IMR-90 (cell line): ENCODE results near the gene COQ6. TPM values are rescaled to one million over a fixed set of nuclear protein-coding genes. Genes with fewer than 3 reads are reported as not detected.

Experiments used
- ATAC-seq: fragments of 200-7000 bp; cut with Tn5 transposase; 2 replicates; pipeline ENCODE4 v1.9.1; 2020; ENCODE audit warnings: low read depth, mild to moderate bottlenecking, moderate library complexity
- BruUV-seq: library from RNA; stranded (reverse); fragments of 400-500 nt; replicated peaks from 2 replicates; lab custom pipeline; 2021; lab: Mats Ljungman, UMichigan
- CTCF ChIA-PET: fragments of 300-600 bp; formaldehyde crosslinking; extraction: SDS; loops from one replicate; lab custom pipeline; 2021; ENCODE audit warnings: antibody characterized with exemption; lab: Yijun Ruan, JAX
- POLR2A ChIA-PET: fragments of 300-600 bp; sonication (Branson Sonifier 250); formaldehyde crosslinking; loops from one replicate; lab custom pipeline; 2022; ENCODE audit warnings: antibody characterized with exemption; ENCODE audit not compliant: unreplicated experiment; lab: Charles Lee
- DNase-seq: peaks from one replicate; pipeline ENCODE4 v3.0.0; 2013
- H2AFZ ChIP-seq: replicated peaks from 2 replicates; pipeline ENCODE3; 2013; ENCODE audit warnings: low read length, mild to moderate bottlenecking; ENCODE audit not compliant: poor library complexity
- H2AK5ac ChIP-seq: 2 replicates; pipeline ENCODE4 v1.6.1; 2013; ENCODE audit warnings: low read depth, low read length, inconsistent platforms
- H2AK9ac ChIP-seq: replicated peaks from 2 replicates; pipeline ENCODE3; 2013; ENCODE audit warnings: mild to moderate bottlenecking, low read depth, low read length, moderate library complexity; ENCODE audit not compliant: poor library complexity
- H2BK120ac ChIP-seq: 2 replicates; pipeline ENCODE4 v1.6.1; 2013; ENCODE audit warnings: low read depth, low read length, inconsistent platforms
- H2BK15ac ChIP-seq: 3 replicates; pipeline ENCODE4 v1.6.1; 2013; ENCODE audit warnings: low read depth, low read length, inconsistent platforms
- H2BK20ac ChIP-seq: 2 replicates; pipeline ENCODE4 v1.6.1; 2013; ENCODE audit warnings: low read depth, mild to moderate bottlenecking, inconsistent platforms, low read length, moderate library complexity
- H2BK5ac ChIP-seq: 2 replicates; pipeline ENCODE4 v1.6.1; 2013; ENCODE audit warnings: mild to moderate bottlenecking, low read depth, low read length, inconsistent platforms; ENCODE audit not compliant: poor library complexity, severe bottlenecking
- H3K14ac ChIP-seq: replicated peaks from 2 replicates; pipeline ENCODE4 v1.6.1; 2013; ENCODE audit warnings: low read depth, low read length, inconsistent platforms
- H3K18ac ChIP-seq: 2 replicates; pipeline ENCODE4 v1.6.1; 2013; ENCODE audit warnings: low read depth, low read length, control low read depth
- H3K23ac ChIP-seq: 2 replicates; pipeline ENCODE4 v1.6.1; 2013; ENCODE audit warnings: low read depth, low read length, inconsistent platforms
- H3K27ac ChIP-seq: 2 replicates; pipeline ENCODE4 v1.5.1; 2013; ENCODE audit warnings: mild to moderate bottlenecking, control low read depth, low read length; ENCODE audit not compliant: insufficient read depth
- H3K27me3 ChIP-seq: 2 replicates; pipeline ENCODE4 v1.6.1; 2013; ENCODE audit warnings: low read length; ENCODE audit not compliant: control insufficient read depth, insufficient read depth
- H3K36me3 ChIP-seq: 2 replicates; pipeline ENCODE4 v1.6.1; 2013; ENCODE audit warnings: low read length, mixed read lengths; ENCODE audit not compliant: control insufficient read depth, insufficient read depth
- H3K4ac ChIP-seq: 2 replicates; pipeline ENCODE4 v1.6.1; 2013; ENCODE audit warnings: low read depth, low read length, inconsistent platforms
- H3K4me1 ChIP-seq: 2 replicates; pipeline ENCODE4 v1.6.1; 2013; ENCODE audit warnings: low read length, mixed read lengths; ENCODE audit not compliant: control insufficient read depth, insufficient read depth
- H3K4me2 ChIP-seq: 2 replicates; pipeline ENCODE4 v1.6.1; 2013; ENCODE audit warnings: low read depth, mild to moderate bottlenecking, control low read depth, low read length, moderate library complexity
- H3K4me3 ChIP-seq: 2 replicates; pipeline ENCODE4 v1.5.1; 2013; ENCODE audit warnings: low read depth, mild to moderate bottlenecking, control low read depth, low read length, moderate library complexity; ENCODE audit not compliant: insufficient read depth
- H3K56ac ChIP-seq: 2 replicates; pipeline ENCODE4 v1.6.1; 2013; ENCODE audit warnings: low read length, inconsistent platforms; ENCODE audit not compliant: insufficient read depth; ENCODE audit errors: extremely low read depth
- H3K79me1 ChIP-seq, 2 experiments: 2 replicates each; pipeline ENCODE4 v1.6.1; 2013; ENCODE audit warnings: low read length in 2 of 2, inconsistent platforms in 1 of 2, low read depth in 1 of 2
- H3K9ac ChIP-seq: 2 replicates; pipeline ENCODE4 v1.6.1; 2013; ENCODE audit warnings: low read depth, low read length, control low read depth
- H3K9me1 ChIP-seq: 2 replicates; pipeline ENCODE4 v1.6.1; 2013; ENCODE audit warnings: low read length, inconsistent platforms; ENCODE audit not compliant: insufficient read depth
- H3K9me3 ChIP-seq: 2 replicates; pipeline ENCODE4 v1.6.1; 2013; ENCODE audit warnings: low read length; ENCODE audit not compliant: control insufficient read depth, insufficient read depth
- H4K20me1 ChIP-seq: 2 replicates; pipeline ENCODE4 v1.6.1; 2013; ENCODE audit warnings: low read length, inconsistent platforms; ENCODE audit not compliant: insufficient read depth
- H4K5ac ChIP-seq: 2 replicates; pipeline ENCODE4 v1.6.1; 2013; ENCODE audit warnings: mild to moderate bottlenecking, low read depth, low read length, control low read depth
- H4K8ac ChIP-seq, 2 experiments: 2 replicates each; pipeline ENCODE4 v1.6.1; 2013; ENCODE audit warnings: low read depth in 2 of 2, low read length in 2 of 2, control low read depth in 1 of 2, inconsistent platforms in 1 of 2
- H4K91ac ChIP-seq: 2 replicates; pipeline ENCODE4 v1.6.1; 2013; ENCODE audit warnings: low read depth, low read length, inconsistent platforms; ENCODE audit not compliant: insufficient read depth
- CHD1 ChIP-seq: IDR thresholded peaks from 2 replicates; pipeline ENCODE4 v1.6.1; 2012; ENCODE audit warnings: low read depth, low read length, improper control_type of control experiment
- FOS ChIP-seq: fragments of 150-350 bp; IDR thresholded peaks from 2 replicates; pipeline ENCODE4 v1.6.1; 2016; ENCODE audit warnings: low read depth, low read length
- MAZ ChIP-seq: IDR thresholded peaks from 2 replicates; pipeline ENCODE4 v1.6.1; 2012; ENCODE audit warnings: low read depth, mild to moderate bottlenecking, low read length, improper control_type of control experiment, moderate library complexity, borderline replicate concordance
- RAD21 ChIP-seq: IDR thresholded peaks from 2 replicates; pipeline ENCODE4 v1.6.1; 2012; ENCODE audit warnings: low read length, improper control_type of control experiment
- RCOR1 ChIP-seq: IDR thresholded peaks from 2 replicates; pipeline ENCODE4 v1.6.1; 2012; ENCODE audit warnings: mild to moderate bottlenecking, low read length, improper control_type of control experiment; ENCODE audit not compliant: insufficient replicate concordance
- WGBS, 2 experiments: methylation state at CpG; one replicate each; pipeline versions ENCODE4 v1.1.5 to v1.1.7; 2013; ENCODE audit warnings: missing lambda C conversion rate in 2 of 2; ENCODE audit not compliant: insufficient read length in 1 of 2; ENCODE audit errors: extremely low coverage in 2 of 2; 5-methylcytosine and 5-hydroxymethylcytosine counted together
- dilution Hi-C: fragments of 300-500 bp; cut with HindIII; formaldehyde crosslinking; loops from one replicate; pipeline ENCODE4 v1.14.3; 2018; ENCODE audit warnings: low sequenced_read_pairs; ENCODE audit not compliant: unreplicated experiment
- in situ Hi-C: fragments of 300-500 bp; cut with MboI; formaldehyde crosslinking; loops from 3 replicates; pipeline ENCODE4 v1.14.3; 2019; ENCODE audit warnings: low sequenced_read_pairs, inconsistent platforms, mixed read lengths
- intact Hi-C: fragments of 100-400 bp; cut with micrococcal nuclease; formaldehyde crosslinking; loops from 2 replicates; pipeline ENCODE4 v1.10.0; 2022
- microRNA-seq, 2 experiments: library from miRNA; stranded (forward) in 1 of 2; unstranded in 1 of 2; fragments of 10-50 nt in 1 of 2; fragments of <30 nt in 1 of 2; gene quantifications in 1 of 2; microRNA quantifications in 1 of 2; one replicate each; pipeline versions ENCODE3 to v1.1.0; 2013 to 2020; ENCODE audit not compliant: insufficient read depth in 1 of 2, insufficient read length in 1 of 2, unreplicated experiment in 1 of 2
- polyA plus RNA-seq, 3 experiments: library from polyadenylated mRNA; depleted of rRNA; stranded (reverse); fragments of >200 nt; gene quantifications; 2 replicates each; pipeline ENCODE4 v1.2.3, GENCODE V29; 2012; ENCODE audit warnings: low replicate concordance in 1 of 3
- small RNA-seq, 5 experiments: library from RNA; depleted of rRNA; stranded (forward); fragments of <200 nt; gene quantifications; one replicate each; pipeline ENCODE3, GENCODE V24; 2012
- total RNA-seq: library from RNA; depleted of rRNA; stranded (reverse); fragments of >200 nt; gene quantifications from 2 replicates; pipeline ENCODE4 v1.2.3, GENCODE V29; 2012; rRNA removed

COQ6 gene
- total and polyA plus RNA-seq, 2 of the 4 experiments (the other 2 are of a cell fraction), result 21.0 to 28.6 TPM

GRCh38 chr14:74008843-74009499, 58.9 kb downstream of the COQ6 start:
- Histone ChIP-seq H4K8ac (no peak overlapping the region), H4K20me1 (no peaks in the 10 kb centered on the region), H3K18ac (no peak overlapping the region), H3K27me3 (no peaks in the 10 kb centered on the region), H2AK5ac (no peak overlapping the region), H3K27ac (no peak overlapping the region), H3K9me1 (no peaks in the 10 kb centered on the region), H2AK9ac (no peak overlapping the region), H4K91ac (no peak overlapping the region), H2AFZ (no peak overlapping the region), H2BK120ac (no peak overlapping the region), H3K14ac (no peak overlapping the region), H2BK20ac (no peak overlapping the region), H4K5ac (no peak overlapping the region), H3K4me2 (no peak overlapping the region), H3K56ac (no peak overlapping the region), H3K4ac (no peak overlapping the region), H2BK5ac (no peak overlapping the region), H2BK15ac (no peak overlapping the region), H3K9me3 (no peaks in the 10 kb centered on the region), H3K23ac (no peak overlapping the region), H3K36me3 (peaks cover 17% of the 10 kb centered on the region), H3K4me3 (no peak overlapping the region), H3K9ac (no peak overlapping the region), H3K4me1 (no peaks in the 10 kb centered on the region), H3K79me1 (no peaks in the 10 kb centered on the region)
- POLR2A ChIA-PET, result no interaction called here
- in situ Hi-C loops (no loop called here), dilution Hi-C loops (no loop called here), intact Hi-C loops (no loop called here)
- BruUV-seq, result no TSS peak
- no peak for ATAC-seq
- CTCF ChIA-PET, result interaction anchor here (0.7 kb wide), 1 partner anchor 48 kb away, joined by 5 read pairs; no protein-coding TSS in a partner anchor
- no peak for TF ChIP-seq RCOR1
- TF ChIP-seq FOS, result no peak
- TF ChIP-seq RAD21, result no peak
- TF ChIP-seq MAZ, result no peak
- no peak for TF ChIP-seq CHD1
- 100% methylated on average over 1 of the region's 2 CpGs; no CpG with 5 or more reads in 1 of the 2 experiments for WGBS, 2 experiments
- no peak for DNase-seq

Small RNAs within 50 kb of the gene (microRNA-seq; reads per million reads assigned to microRNA genes)
- gene AC005480.2 (ENCODE audit: insufficient read depth, insufficient read length), result not detected
- gene RF00019 (ENCODE audit: insufficient read depth, insufficient read length), result not detected

Small RNAs within 50 kb of the gene (small RNA-seq; reads per million reads assigned to genes)
- gene AC005480.2, result 0 reads per million in 5 experiments
- 0 reads per million in 5 experiments for gene RF00019

Other genes starting within 250 kb of the COQ6 start
- 6.5 and 7.5 TPM in 2 replicates for gene PNMA1, start 235.9 kb upstream of the COQ6 start, total RNA-seq
- gene PNMA1, start 235.9 kb upstream of the COQ6 start, polyA plus RNA-seq (2012; rRNA removed), result 21.0 and 28.2 TPM in 2 replicates
- 1.3 and 2.8 TPM in 2 replicates for gene PTGR2, start 98.5 kb upstream of the COQ6 start, total RNA-seq
- 2.0 and 3.2 TPM in 2 replicates for gene PTGR2, start 98.5 kb upstream of the COQ6 start, polyA plus RNA-seq (2012; rRNA removed)
- 73.9 and 89.1 TPM in 2 replicates for gene ZNF410, start 63.4 kb upstream of the COQ6 start, total RNA-seq
- gene ZNF410, start 63.4 kb upstream of the COQ6 start, polyA plus RNA-seq (2012; rRNA removed), result 22.3 and 27.9 TPM in 2 replicates
- gene FAM161B, start 208 bp upstream of the COQ6 start, total RNA-seq, result 2.5 and 2.8 TPM in 2 replicates
- 1.8 and 1.9 TPM in 2 replicates for gene FAM161B, start 208 bp upstream of the COQ6 start, polyA plus RNA-seq (2012; rRNA removed)
- 6.4 and 8.1 TPM in 2 replicates for gene ENTPD5, start 69.0 kb downstream of the COQ6 start, total RNA-seq
- gene ENTPD5, start 69.0 kb downstream of the COQ6 start, polyA plus RNA-seq (2012; rRNA removed), result 5.8 and 7.3 TPM in 2 replicates
- gene BBOF1, start 69.0 kb downstream of the COQ6 start, total RNA-seq, result 1.6 and 1.7 TPM in 2 replicates
- 0.95 and 1.6 TPM in 2 replicates for gene BBOF1, start 69.0 kb downstream of the COQ6 start, polyA plus RNA-seq (2012; rRNA removed)
- 11.9 and 15.1 TPM in 2 replicates for gene ALDH6A1, start 134.2 kb downstream of the COQ6 start, total RNA-seq
- 4.5 and 6.0 TPM in 2 replicates for gene ALDH6A1, start 134.2 kb downstream of the COQ6 start, polyA plus RNA-seq (2012; rRNA removed)
- gene LIN52, start 134.7 kb downstream of the COQ6 start, total RNA-seq, result 8.3 and 11.5 TPM in 2 replicates
- 5.5 and 6.1 TPM in 2 replicates for gene LIN52, start 134.7 kb downstream of the COQ6 start, polyA plus RNA-seq (2012; rRNA removed)